Gastrocnemius medialis (tissue), 4 donors: ENCODE measurements around the gene CPEB1. TPM values are rescaled to one million over a fixed set of nuclear protein-coding genes. Genes with fewer than 3 reads are reported as not detected.

ENCODE experiments used
- ATAC-seq, 2 donors: fragments of 150-250 bp; one replicate each; pipeline ENCODE4 v1.9.1; 2016
- DNase-seq, 2 donors: peaks; one replicate each; pipeline ENCODE4 v3.0.0-alpha.2; 2019
- H3K27ac ChIP-seq, 4 donors: fragments of 200-600 bp; sonication (generic); 1 replicate in 1 of 4; 2 replicates in 3 of 4; pipeline ENCODE4 v1.5.1; 2016 to 2018; ENCODE audit warnings: mild to moderate bottlenecking in 2 of 4, moderate library complexity in 1 of 4
- H3K27me3 ChIP-seq, 3 donors: fragments of 200-600 bp; sonication (generic) in 2 of 3; 1 replicate in 1 of 3; 2 replicates in 2 of 3; pipeline versions ENCODE4 v1.5.1 to v1.6.0; 2016 to 2019; ENCODE audit warnings: mild to moderate bottlenecking in 1 of 3, moderate library complexity in 1 of 3
- H3K36me3 ChIP-seq, 2 donors: fragments of 200-600 bp; sonication (generic) in 1 of 2; one replicate each; pipeline ENCODE4 v1.5.1; 2017 to 2018
- H3K4me1 ChIP-seq, 2 donors: fragments of 200-600 bp; sonication (generic) in 1 of 2; one replicate each; pipeline ENCODE4 v1.5.1; 2016 to 2017; ENCODE audit warnings: mild to moderate bottlenecking in 2 of 2
- H3K4me3 ChIP-seq, 4 donors: fragments of 200-600 bp; sonication (generic) in 3 of 4; 1 replicate in 1 of 4; 2 replicates in 3 of 4; pipeline ENCODE4 v1.5.1; 2016 to 2019; ENCODE audit warnings: mild to moderate bottlenecking in 2 of 4
- H3K9me3 ChIP-seq, 3 donors: fragments of 200-600 bp; sonication (generic) in 2 of 3; 1 replicate in 1 of 3; 2 replicates in 2 of 3; pipeline ENCODE4 v1.5.1; 2016 to 2019
- CTCF ChIP-seq, 5 experiments: fragments of 450-650 bp in 3 of 5; fragments of 200-600 bp in 2 of 5; sonication (generic) in 2 of 5; IDR thresholded peaks in 4 of 5; conservative IDR thresholded peaks in 1 of 5; 1 replicate in 4 of 5; 2 replicates in 1 of 5; pipeline ENCODE4 v1.5.1; 2016 to 2019; ENCODE audit warnings: antibody characterized with exemption in 5 of 5, mild to moderate bottlenecking in 3 of 5, moderate library complexity in 3 of 5
- POLR2A ChIP-seq, 2 donors: fragments of 450-650 bp; IDR thresholded peaks; one replicate each; pipeline ENCODE4 v1.6.1; 2017; ENCODE audit warnings: antibody characterized with exemption in 2 of 2, mild to moderate bottlenecking in 2 of 2, moderate library complexity in 2 of 2
- in situ Hi-C, 4 donors: fragments of 200-750 bp; cut with MboI; loops; one replicate each; pipeline versions ENCODE4 v1.15.0 to v1.8.0; 2017; ENCODE audit warnings: low sequenced_read_pairs in 4 of 4
- intact Hi-C: fragments of 100-400 bp; cut with DNase I; formaldehyde crosslinking; loops from one replicate; pipeline ENCODE4 v1.15.1; 2023; ENCODE audit warnings: low total_unique reads
- total RNA-seq, 4 donors: library from RNA; depleted of rRNA; stranded (reverse); fragments of >200 nt; gene quantifications; one replicate each; pipeline versions ENCODE4 v1.1.0 to v1.2.3, GENCODE V29; 2016

Gene CPEB1
- total RNA-seq, 4 donors from 2014 or later: 0.69 to 3.9 (median 2.7) TPM

- in situ Hi-C loops (no loop called here), intact Hi-C loops (no loop called here)
- H3K27ac ChIP-seq: no peak overlapping the region
- no peaks in the 10 kb centered on the region for H3K36me3 ChIP-seq
- H3K27me3 ChIP-seq: peaks cover 28 to 36% (median 32%) of the 10 kb centered on the region in 3 donors
- no peaks in the 10 kb centered on the region for H3K9me3 ChIP-seq
- peaks cover 0 to 4% of the 10 kb centered on the region in 2 donors for H3K4me1 ChIP-seq
- DNase-seq (no peak), ATAC-seq (no peak)
- no peak overlapping the region for H3K4me3 ChIP-seq
- TF ChIP-seq POLR2A (IDR thresholded peaks at IDR 0.05): no peak
- TF ChIP-seq CTCF (IDR thresholded peaks at IDR 0.05 in 4 of 5, conservative IDR thresholded peaks at IDR 0.05 in 1 of 5): no peak
These were observed 34.2 kb upstream of the CPEB1 start for GRCh38 chr15:82681371-82681770.

GRCh38 chr15:82680200-82681102 is 33.3 kb upstream of the CPEB1 start:
- no peak for ATAC-seq
- H3K9me3 ChIP-seq: no peaks in the 10 kb centered on the region
- H3K27ac ChIP-seq: no peak overlapping the region
- no peaks in the 10 kb centered on the region for H3K36me3 ChIP-seq
- H3K27me3 ChIP-seq: peaks cover 28 to 36% (median 32%) of the 10 kb centered on the region in 3 donors
- H3K4me1 ChIP-seq: peaks cover 0 to 4% of the 10 kb centered on the region in 2 donors
- in situ Hi-C loops (no loop called here), intact Hi-C loops (no loop called here)
- DNase-seq: no peak
- TF ChIP-seq POLR2A (IDR thresholded peaks at IDR 0.05) (no peak), CTCF (IDR thresholded peaks at IDR 0.05 in 4 of 5, conservative IDR thresholded peaks at IDR 0.05 in 1 of 5) (no peak)
- H3K4me3 ChIP-seq: peak overlapping the region in 2 of 4 donors; percentile 25 to 31

DNA sequence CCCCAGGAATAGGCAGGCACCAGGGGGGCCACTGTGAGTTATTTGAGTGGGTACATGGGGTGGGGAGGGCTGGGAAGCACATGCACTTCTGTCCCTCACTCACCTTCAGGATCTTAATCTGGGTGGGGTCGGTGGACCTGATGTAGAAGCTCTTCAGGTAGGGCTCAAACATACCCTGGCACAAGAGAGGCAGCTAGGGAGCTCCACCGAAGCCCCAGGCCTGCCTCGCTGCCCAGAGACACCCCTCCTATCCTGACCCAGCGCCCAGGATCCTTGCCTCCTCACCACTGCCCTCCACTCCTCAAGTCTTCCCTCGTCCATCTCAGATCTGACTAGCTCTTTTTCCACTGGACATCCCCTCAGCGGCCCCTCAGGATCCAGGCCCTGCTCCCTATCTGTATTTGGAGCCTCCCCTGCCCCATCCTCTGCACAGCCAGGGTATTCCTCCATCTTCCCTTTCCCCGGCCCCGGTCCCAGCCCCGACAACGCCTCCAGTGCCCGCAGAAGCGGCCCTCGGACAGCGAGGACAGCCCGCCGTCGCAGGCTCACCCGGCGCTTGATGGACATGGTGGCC is 32.5 kb upstream of the CPEB1 start:
- no peak for TF ChIP-seq CTCF (IDR thresholded peaks at IDR 0.05 in 4 of 5, conservative IDR thresholded peaks at IDR 0.05 in 1 of 5)
- TF ChIP-seq POLR2A (IDR thresholded peaks at IDR 0.05): no peak
- no peaks in the 10 kb centered on the region for H3K9me3 ChIP-seq
- ATAC-seq (no peak), DNase-seq (no peak)
- H3K27ac ChIP-seq: no peak overlapping the region
- H3K4me1 ChIP-seq: peaks cover 0 to 4% of the 10 kb centered on the region in 2 donors
- intact Hi-C loops (no loop called here), in situ Hi-C loops (no loop called here)
- H3K27me3 ChIP-seq: peaks cover 28 to 36% (median 32%) of the 10 kb centered on the region in 3 donors
- H3K36me3 ChIP-seq: no peaks in the 10 kb centered on the region
- H3K4me3 ChIP-seq: peak overlapping the region in 2 of 4 donors; percentile 25 to 31

GRCh38 chr15:82677720-82678323 is 30.7 kb upstream of the CPEB1 start:
- no peaks in the 10 kb centered on the region for H3K36me3 ChIP-seq
- no peak for TF ChIP-seq POLR2A (IDR thresholded peaks at IDR 0.05)
- TF ChIP-seq CTCF (IDR thresholded peaks at IDR 0.05 in 4 of 5, conservative IDR thresholded peaks at IDR 0.05 in 1 of 5): no peak
- H3K27ac ChIP-seq: no peak overlapping the region
- H3K9me3 ChIP-seq: no peaks in the 10 kb centered on the region
- no peak overlapping the region for H3K4me3 ChIP-seq
- ATAC-seq (no peak), DNase-seq (no peak)
- in situ Hi-C loops (no loop called here), intact Hi-C loops (no loop called here)
- peaks cover 28 to 36% (median 32%) of the 10 kb centered on the region in 3 donors for H3K27me3 ChIP-seq
- H3K4me1 ChIP-seq: peaks cover 0 to 4% of the 10 kb centered on the region in 2 donors
